Nephron progenitor cell (in vitro differentiated cells): ENCODE results near the gene NUS1.
A peak's percentile ranks its signal among the peaks of the same experiment; 100 is the strongest.

Source experiments
- DNase-seq: peaks from one replicate; pipeline ENCODE4 v3.0.0; 2021
- H3K27ac Mint-ChIP-seq: 2 replicates; pipeline ENCODE4 v1.8.0; 2021; ENCODE audit warnings: mild to moderate bottlenecking, moderate library complexity, mixed read lengths
- H3K27me3 Mint-ChIP-seq: 2 replicates; pipeline ENCODE4 v1.8.0; 2021; ENCODE audit warnings: mild to moderate bottlenecking, low read depth, mixed read lengths; ENCODE audit not compliant: poor library complexity
- H3K36me3 Mint-ChIP-seq: 2 replicates; pipeline ENCODE4 v1.8.0; 2021; ENCODE audit warnings: low read depth, mixed read lengths
- H3K4me1 Mint-ChIP-seq: 2 replicates; pipeline ENCODE4 v1.8.0; 2021; ENCODE audit warnings: mixed read lengths
- H3K4me3 Mint-ChIP-seq: 2 replicates; pipeline ENCODE4 v1.8.0; 2021; ENCODE audit warnings: mild to moderate bottlenecking, moderate library complexity, mixed read lengths
- H3K9me3 Mint-ChIP-seq: 2 replicates; pipeline ENCODE4 v1.8.0; 2021; ENCODE audit warnings: mild to moderate bottlenecking, moderate library complexity, mixed read lengths
- TF ChIP-seq, protein P1 (sequence below): fragments of 200-600 bp; sonication (generic); IDR thresholded peaks from 2 replicates; pipeline ENCODE4 v1.5.0; 2021; ENCODE audit warnings: antibody characterized with exemption

NUS1 gene

DNA sequence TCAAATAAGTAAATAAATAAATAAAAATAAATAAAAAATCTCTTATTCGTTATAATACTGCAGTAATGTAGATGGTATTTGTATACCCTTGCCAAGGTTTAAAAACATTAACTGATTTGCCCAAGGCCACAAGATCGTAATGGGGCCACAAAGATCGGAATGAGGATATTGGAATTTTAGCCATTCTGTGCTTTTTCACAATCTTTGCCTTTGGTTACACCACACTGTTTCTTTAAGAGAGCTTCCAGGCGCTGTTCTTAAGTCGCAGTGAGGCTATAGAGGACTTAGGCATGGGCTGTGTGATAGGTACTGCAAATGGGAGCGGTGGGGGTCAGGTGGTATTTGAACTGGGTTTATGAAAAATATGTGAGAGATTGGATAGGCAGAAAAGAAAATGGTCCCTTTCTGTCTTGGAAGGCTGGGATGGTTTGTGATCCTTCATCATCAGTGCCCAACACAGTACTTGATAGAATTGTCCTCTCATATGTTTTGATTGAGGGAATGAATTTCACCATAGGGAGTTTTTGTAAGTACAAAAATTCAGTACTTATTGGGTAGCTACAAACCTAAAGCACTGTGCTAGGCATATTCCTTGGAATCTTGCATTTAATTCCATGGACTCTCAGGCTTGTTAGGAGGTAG is 1.4 kb downstream of the NUS1 start:
- Mint-ChIP-seq H3K4me1 (peaks cover 58% of the 10 kb centered on the region), H3K9me3 (no peaks in the 10 kb centered on the region), H3K27ac (no peak overlapping the region)

GRCh38 chr6:117677553-117678141 is 2.4 kb downstream of the NUS1 start:
- Mint-ChIP-seq H3K4me1 (peaks cover 58% of the 10 kb centered on the region), H3K36me3 (peaks cover 47% of the 10 kb centered on the region), H3K27ac (no peak overlapping the region), H3K27me3 (no peaks in the 10 kb centered on the region), H3K9me3 (no peaks in the 10 kb centered on the region), H3K4me3 (peak overlapping the region; percentile 89)
- DNase-seq: no peak
- TF ChIP-seq, protein P1, sequence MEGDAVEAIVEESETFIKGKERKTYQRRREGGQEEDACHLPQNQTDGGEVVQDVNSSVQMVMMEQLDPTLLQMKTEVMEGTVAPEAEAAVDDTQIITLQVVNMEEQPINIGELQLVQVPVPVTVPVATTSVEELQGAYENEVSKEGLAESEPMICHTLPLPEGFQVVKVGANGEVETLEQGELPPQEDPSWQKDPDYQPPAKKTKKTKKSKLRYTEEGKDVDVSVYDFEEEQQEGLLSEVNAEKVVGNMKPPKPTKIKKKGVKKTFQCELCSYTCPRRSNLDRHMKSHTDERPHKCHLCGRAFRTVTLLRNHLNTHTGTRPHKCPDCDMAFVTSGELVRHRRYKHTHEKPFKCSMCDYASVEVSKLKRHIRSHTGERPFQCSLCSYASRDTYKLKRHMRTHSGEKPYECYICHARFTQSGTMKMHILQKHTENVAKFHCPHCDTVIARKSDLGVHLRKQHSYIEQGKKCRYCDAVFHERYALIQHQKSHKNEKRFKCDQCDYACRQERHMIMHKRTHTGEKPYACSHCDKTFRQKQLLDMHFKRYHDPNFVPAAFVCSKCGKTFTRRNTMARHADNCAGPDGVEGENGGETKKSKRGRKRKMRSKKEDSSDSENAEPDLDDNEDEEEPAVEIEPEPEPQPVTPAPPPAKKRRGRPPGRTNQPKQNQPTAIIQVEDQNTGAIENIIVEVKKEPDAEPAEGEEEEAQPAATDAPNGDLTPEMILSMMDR: no peak

More for the DNA sequence above, 1.4 kb downstream of the NUS1 start:
- peaks cover 41% of the 10 kb centered on the region for H3K36me3 Mint-ChIP-seq
- H3K4me3 Mint-ChIP-seq: peak overlapping the region; percentile 89
- no peak for DNase-seq
- no peaks in the 10 kb centered on the region for H3K27me3 Mint-ChIP-seq
- TF ChIP-seq, protein P1: no peak

DNA sequence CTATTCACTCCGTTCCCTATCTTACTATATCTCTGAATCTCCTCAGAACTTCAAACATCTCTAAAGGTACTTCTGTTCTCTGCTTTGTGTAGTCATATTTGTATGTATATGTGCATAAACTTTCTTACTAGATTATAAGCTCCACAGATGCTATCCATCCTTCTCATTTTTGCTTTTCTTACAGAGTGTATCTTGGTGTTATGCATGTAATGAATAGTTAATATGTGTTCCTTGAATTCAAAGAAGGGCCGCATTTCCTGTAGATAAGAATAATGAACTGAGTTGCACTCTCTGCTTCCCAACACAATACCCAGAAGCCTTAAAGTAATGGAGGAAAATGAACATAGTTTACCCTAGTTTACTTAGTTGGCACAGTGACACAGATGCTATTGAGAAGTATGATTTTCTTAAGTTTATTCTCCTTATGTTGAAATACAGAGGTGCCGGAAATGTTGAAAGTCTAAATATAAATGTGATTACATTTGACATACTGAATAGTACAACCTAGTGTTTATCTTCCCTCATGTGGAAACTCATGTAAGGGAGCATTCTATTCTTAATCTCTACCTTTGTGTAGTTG is 6.0 kb downstream of the NUS1 start:
- H3K4me3 Mint-ChIP-seq: no peak overlapping the region
- H3K27ac Mint-ChIP-seq: no peak overlapping the region
- no peak for DNase-seq
- H3K9me3 Mint-ChIP-seq: no peaks in the 10 kb centered on the region
- peaks cover 39% of the 10 kb centered on the region for H3K4me1 Mint-ChIP-seq
- TF ChIP-seq, protein P1: no peak
- H3K27me3 Mint-ChIP-seq: no peaks in the 10 kb centered on the region
- H3K36me3 Mint-ChIP-seq: peaks cover 62% of the 10 kb centered on the region

GRCh38 chr6:117684749-117685148 is 9.5 kb downstream of the NUS1 start:
- Mint-ChIP-seq H3K36me3 (peaks cover 70% of the 10 kb centered on the region), H3K9me3 (peaks cover 14% of the 10 kb centered on the region), H3K27ac (no peak overlapping the region), H3K27me3 (no peaks in the 10 kb centered on the region), H3K4me3 (no peak overlapping the region), H3K4me1 (peaks cover 9% of the 10 kb centered on the region)
- no peak for DNase-seq
- TF ChIP-seq, protein P1: no peak

DNA sequence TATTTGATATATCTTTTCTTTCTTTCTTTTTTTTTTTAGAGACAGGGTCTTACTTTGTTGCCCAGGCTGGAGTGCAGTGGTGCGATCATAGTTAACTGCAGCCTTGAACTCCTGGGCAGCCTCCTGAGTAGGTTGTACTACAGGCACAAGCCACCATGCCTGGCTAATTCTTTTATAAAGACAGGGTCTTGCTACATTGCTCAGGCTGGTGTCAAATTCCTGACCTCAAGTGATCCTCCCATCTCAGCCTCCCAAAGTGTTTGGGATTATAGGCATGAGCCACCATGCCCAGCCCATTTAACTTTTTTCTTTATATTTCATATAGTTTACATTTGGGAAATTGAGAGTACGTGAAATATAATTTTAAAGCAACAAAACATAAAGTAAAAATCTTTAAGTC is 10.1 kb downstream of the NUS1 start:
- H3K9me3 Mint-ChIP-seq: peaks cover 14% of the 10 kb centered on the region
- no peaks in the 10 kb centered on the region for H3K27me3 Mint-ChIP-seq
- H3K36me3 Mint-ChIP-seq: peaks cover 70% of the 10 kb centered on the region
- no peak overlapping the region for H3K27ac Mint-ChIP-seq
- H3K4me1 Mint-ChIP-seq: peaks cover 6% of the 10 kb centered on the region
- no peak overlapping the region for H3K4me3 Mint-ChIP-seq
- no peak for DNase-seq
- TF ChIP-seq, protein P1: no peak
